Measurements from ENCODE around the gene ASXL3.

ASXL3 gene

GRCh38 chr18:33583901-33584300 lies 5.9 kb downstream of the ASXL3 start:
- no peak for DNase-seq

- no peak for DNase-seq
These were observed 6.8 kb downstream of the ASXL3 start for GRCh38 chr18:33584548-33585430.

GRCh38 chr18:33585431-33585775 lies 7.4 kb downstream of the ASXL3 start:
- DNase-seq: no peak

- DNase-seq: no peak
These were observed 10.3 kb downstream of the ASXL3 start for GRCh38 chr18:33588361-33588760.

GRCh38 chr18:33593261-33593660 lies 15.2 kb downstream of the ASXL3 start:
- DNase-seq: no peak

- DNase-seq: no peak
These were observed 16.8 kb downstream of the ASXL3 start for GRCh38 chr18:33594799-33595198.

- DNase-seq: no peak
These were observed 18.3 kb downstream of the ASXL3 start for GRCh38 chr18:33596178-33596854.

GRCh38 chr18:33600846-33601245 lies 22.8 kb downstream of the ASXL3 start:
- DNase-seq: no peak

GRCh38 chr18:33603454-33603853 lies 25.4 kb downstream of the ASXL3 start:
- no peak for DNase-seq

- DNase-seq: no peak
These were observed 27.2 kb downstream of the ASXL3 start for GRCh38 chr18:33605250-33605649.

GRCh38 chr18:33606621-33607020 lies 28.6 kb downstream of the ASXL3 start:
- no peak for DNase-seq

- no peak for DNase-seq
These were observed 33.6 kb downstream of the ASXL3 start for GRCh38 chr18:33611525-33612135.

GRCh38 chr18:33612632-33613031 lies 34.6 kb downstream of the ASXL3 start:
- DNase-seq: no peak

- DNase-seq: no peak
These were observed 38.5 kb downstream of the ASXL3 start for GRCh38 chr18:33616556-33616955.

GRCh38 chr18:33627114-33627513 lies 49.1 kb downstream of the ASXL3 start:
- no peak for DNase-seq

GRCh38 chr18:33630476-33630875 lies 52.5 kb downstream of the ASXL3 start:
- no peak for DNase-seq

GRCh38 chr18:33641141-33641540 lies 63.1 kb downstream of the ASXL3 start:
- no peak for DNase-seq

GRCh38 chr18:33644494-33644893 lies 66.5 kb downstream of the ASXL3 start:
- DNase-seq: no peak

- DNase-seq: no peak
These were observed 69.3 kb downstream of the ASXL3 start for GRCh38 chr18:33647365-33647764.

GRCh38 chr18:33652635-33653034 lies 74.6 kb downstream of the ASXL3 start:
- no peak for DNase-seq

GRCh38 chr18:33653231-33653630 lies 75.2 kb downstream of the ASXL3 start:
- DNase-seq: no peak

- no peak for DNase-seq
These were observed 79.0 kb downstream of the ASXL3 start for GRCh38 chr18:33656889-33657448.

GRCh38 chr18:33660696-33661310 lies 82.8 kb downstream of the ASXL3 start:
- no peak for DNase-seq
